Activated CD4-positive, alpha-beta memory T cell treated with anti-CD3 and anti-CD28 coated beads for 36 hours (primary cell): Measurements from ENCODE around the gene GPR18. TPM values are rescaled to one million over a fixed set of nuclear protein-coding genes. Genes with fewer than 3 reads are reported as not detected.
"Not testable (repeated sequence)": the region's sequence is repeated elsewhere in the genome, so short reads cannot be mapped to it uniquely, and the experiment has no call there.

ENCODE experiments used
- CTCF ChIA-PET: fragments of 350-600 bp; sonication (Branson Sonifier 250); formaldehyde crosslinking; loops from one replicate; lab custom pipeline; 2021; ENCODE audit warnings: antibody characterized with exemption, inconsistent platforms; lab: Charles Lee
- POLR2A ChIA-PET: fragments of 350-600 bp; sonication (Branson Sonifier 250); formaldehyde crosslinking; loops from one replicate; lab custom pipeline; 2021; ENCODE audit warnings: antibody characterized with exemption; lab: Charles Lee
- DNase-seq: peaks from one replicate; pipeline ENCODE4 v3.0.0-alpha.2; 2020
- H3K27ac Mint-ChIP-seq: one replicate; pipeline ENCODE4 v1.8.0; 2021; ENCODE audit warnings: mixed read lengths
- H3K27me3 Mint-ChIP-seq: one replicate; pipeline ENCODE4 v1.8.0; 2021; ENCODE audit warnings: mixed read lengths
- H3K36me3 Mint-ChIP-seq: one replicate; pipeline ENCODE4 v1.8.0; 2021; ENCODE audit warnings: mixed read lengths
- H3K4me1 Mint-ChIP-seq: one replicate; pipeline ENCODE4 v1.8.0; 2021; ENCODE audit warnings: low read depth, mixed read lengths
- H3K4me3 Mint-ChIP-seq: one replicate; pipeline ENCODE4 v1.8.0; 2021; ENCODE audit warnings: mild to moderate bottlenecking, mixed read lengths
- H3K9me3 Mint-ChIP-seq: one replicate; pipeline ENCODE4 v1.8.0; 2021; ENCODE audit warnings: mixed read lengths
- intact Hi-C: fragments of 100-400 bp; cut with micrococcal nuclease; formaldehyde crosslinking; loops from one replicate; pipeline ENCODE4 v1.15.1; 2023
- total RNA-seq, 2 experiments: library from RNA; stranded (reverse); gene quantifications; one replicate each; pipeline ENCODE4 v1.2.3, GENCODE V29; 2021

Gene GPR18
- total RNA-seq, 2 experiments from 2014 or later: 2.4 to 2.8 TPM

- Mint-ChIP-seq H3K36me3 (peaks cover 17% of the 10 kb centered on the region), H3K4me3 (peak overlapping the region; percentile 11), H3K9me3 (peaks cover 3% of the 10 kb centered on the region), H3K4me1 (peaks cover 88% of the 10 kb centered on the region), H3K27me3 (no peaks in the 10 kb centered on the region), H3K27ac (peak overlapping the region; percentile 75)
- POLR2A ChIA-PET: interaction anchor here (2.4 kb wide), 1 partner anchor 16 kb away, joined by 15 read pairs; no protein-coding TSS in a partner anchor
- intact Hi-C loops: loop anchor here (10.0 kb wide), 1 partner anchor 1454 kb away; the partner anchor contains the start of gene TMTC4
- CTCF ChIA-PET: interaction anchor here (3.4 kb wide), 1 partner anchor 46 kb away, joined by 20 read pairs; no protein-coding TSS in a partner anchor
- peak; percentile 37 for DNase-seq
These were observed 37.8 kb downstream of the GPR18 start for GRCh38 chr13:99220199-99220935.

DNA sequence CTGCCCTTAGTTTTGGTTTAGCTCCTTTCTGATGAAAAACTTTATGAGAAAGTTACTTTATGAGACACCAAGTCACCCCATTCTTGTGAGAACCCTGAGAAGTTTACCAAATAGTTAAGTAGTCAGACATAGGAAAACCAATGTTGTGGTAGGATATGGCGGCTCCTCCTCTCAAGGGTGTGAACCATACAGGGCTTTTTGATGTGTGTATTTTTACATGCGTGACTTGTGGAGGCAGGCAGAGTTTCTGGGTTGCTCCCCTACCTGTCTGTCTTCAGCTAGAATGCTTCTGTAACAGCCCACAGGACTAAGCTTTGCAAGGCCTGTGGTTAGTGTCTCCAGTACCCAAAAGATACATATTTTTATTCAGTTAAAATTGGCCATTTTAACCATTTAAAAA lies 39.2 kb downstream of the GPR18 start:
- POLR2A ChIA-PET: interaction anchor here (0.9 to 2.4 kb wide), 8 partner anchors 9 to 162 kb away, joined by 3 to 15 read pairs (median 5); partner anchors contain the start of gene UBAC2
- H3K4me3 Mint-ChIP-seq: peak overlapping the region; percentile 42
- H3K4me1 Mint-ChIP-seq: peaks cover 91% of the 10 kb centered on the region
- H3K36me3 Mint-ChIP-seq: peaks cover 17% of the 10 kb centered on the region
- DNase-seq: peak; percentile 77
- H3K9me3 Mint-ChIP-seq: peaks cover 3% of the 10 kb centered on the region
- no peaks in the 10 kb centered on the region for H3K27me3 Mint-ChIP-seq
- intact Hi-C loops: loop anchor here (1.0 to 5.0 kb wide), 6 partner anchors 9 to 283 kb away; partner anchors contain the start of genes GPR18 and TM9SF2
- H3K27ac Mint-ChIP-seq: peak overlapping the region; percentile 89
- CTCF ChIA-PET: interaction anchor here (1.1 to 3.4 kb wide), 8 partner anchors 11 to 48 kb away, joined by 3 to 20 read pairs (median 3); partner anchors contain the start of genes GPR18 and UBAC2

DNA sequence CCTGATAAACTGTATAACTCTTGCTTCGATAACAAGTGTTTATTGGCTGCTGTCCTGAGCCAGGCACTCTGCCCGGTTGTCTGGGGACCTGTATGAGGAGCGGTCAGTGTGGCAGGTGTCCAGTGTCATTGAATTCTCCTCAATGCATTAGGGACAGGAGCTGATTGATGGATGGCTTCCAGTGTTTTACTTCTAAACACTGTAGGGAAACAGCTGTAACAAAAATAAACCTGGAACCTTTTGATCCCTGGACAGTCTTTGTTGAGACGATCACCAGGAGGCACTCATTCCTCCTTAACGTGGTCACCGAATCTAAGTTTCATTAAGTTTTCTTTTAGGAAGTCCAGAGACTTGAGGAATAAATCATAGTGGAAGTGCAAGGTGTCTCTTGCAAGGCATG lies 39.6 kb downstream of the GPR18 start:
- ChIA-PET POLR2A (interaction anchor here (0.6 to 2.4 kb wide), 9 partner anchors 9 to 163 kb away, joined by 3 to 15 read pairs (median 5); partner anchors contain the start of gene UBAC2), CTCF (interaction anchor here (0.7 to 3.4 kb wide), 9 partner anchors 11 to 222 kb away, joined by 3 to 20 read pairs (median 3); partner anchors contain the start of genes GPR18 and UBAC2)
- intact Hi-C loops: loop anchor here (2.0 to 5.0 kb wide), 2 partner anchors 70 to 284 kb away; partner anchors contain the start of gene TM9SF2
- Mint-ChIP-seq H3K27ac (peak overlapping the region; percentile 89), H3K4me3 (peak overlapping the region; percentile 15), H3K27me3 (no peaks in the 10 kb centered on the region), H3K9me3 (peaks cover 3% of the 10 kb centered on the region), H3K4me1 (peaks cover 89% of the 10 kb centered on the region), H3K36me3 (peaks cover 17% of the 10 kb centered on the region)
- no peak for DNase-seq

GRCh38 chr13:99218126-99218525 lies 40.1 kb downstream of the GPR18 start:
- peak overlapping the region; percentile 15 for H3K4me3 Mint-ChIP-seq

DNA sequence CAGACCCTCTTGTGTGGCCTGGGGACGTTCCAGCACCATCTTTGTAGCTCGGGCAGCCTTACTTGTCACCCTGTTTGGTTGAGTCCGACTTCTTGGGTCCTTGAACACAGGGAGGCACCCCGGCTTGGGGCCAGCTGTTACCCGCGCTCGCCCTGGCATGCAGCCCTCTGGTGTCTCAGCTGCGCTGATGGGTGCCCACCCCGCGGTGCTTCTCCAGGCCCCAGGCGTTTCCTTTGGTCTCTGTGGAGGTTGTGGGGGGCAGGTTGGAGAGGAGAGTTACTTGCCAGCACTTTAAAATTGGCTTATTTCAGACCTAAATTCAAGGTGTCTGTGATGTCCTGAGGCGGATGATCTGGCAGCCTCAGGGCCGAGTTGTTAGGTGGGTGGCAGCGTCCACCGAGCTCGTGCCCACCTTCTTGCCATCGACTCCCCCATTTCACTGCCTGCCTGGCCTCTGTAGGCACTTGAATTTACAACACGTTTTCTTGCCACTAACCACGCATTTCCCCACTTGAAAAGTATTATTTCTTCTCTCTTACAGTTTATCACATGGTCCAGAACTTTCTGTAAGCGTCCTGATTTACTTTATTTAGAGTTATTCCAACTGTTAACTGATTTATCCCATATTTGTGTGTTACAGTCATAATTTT lies 40.6 kb downstream of the GPR18 start:
- POLR2A ChIA-PET: interaction anchor here (1.9 to 4.9 kb wide), 2 partner anchors 17 to 33 kb away, joined by 5 to 45 read pairs; partner anchors contain the start of gene UBAC2
- CTCF ChIA-PET: interaction anchor here (0.7 to 3.4 kb wide), 4 partner anchors 14 to 221 kb away, joined by 3 to 20 read pairs (median 4); no protein-coding TSS in a partner anchor
- intact Hi-C loops: loop anchor here (2.0 to 5.0 kb wide), 2 partner anchors 71 to 285 kb away; partner anchors contain the start of gene TM9SF2
- H3K4me1 Mint-ChIP-seq: peaks cover 81% of the 10 kb centered on the region
- H3K27me3 Mint-ChIP-seq: no peaks in the 10 kb centered on the region
- H3K9me3 Mint-ChIP-seq: no peaks in the 10 kb centered on the region
- H3K36me3 Mint-ChIP-seq: peaks cover 13% of the 10 kb centered on the region
- no peak for DNase-seq
- peak overlapping the region; percentile 33 for H3K4me3 Mint-ChIP-seq
- H3K27ac Mint-ChIP-seq: peak overlapping the region; percentile 63

More at GRCh38 chr13:99218126-99218525, 40.1 kb downstream of the GPR18 start:
- H3K27me3 Mint-ChIP-seq: no peaks in the 10 kb centered on the region
- ChIA-PET POLR2A (interaction anchor here (0.6 to 2.4 kb wide), 9 partner anchors 9 to 163 kb away, joined by 3 to 15 read pairs (median 5); partner anchors contain the start of gene UBAC2), CTCF (interaction anchor here (0.7 to 3.4 kb wide), 8 partner anchors 11 to 221 kb away, joined by 3 to 20 read pairs (median 3); partner anchors contain the start of genes GPR18 and UBAC2)
- peaks cover 85% of the 10 kb centered on the region for H3K4me1 Mint-ChIP-seq
- intact Hi-C loops: loop anchor here (2.0 to 5.0 kb wide), 2 partner anchors 71 to 284 kb away; partner anchors contain the start of gene TM9SF2
- DNase-seq: no peak
- H3K27ac Mint-ChIP-seq: peak overlapping the region; percentile 89
- peaks cover 2% of the 10 kb centered on the region for H3K9me3 Mint-ChIP-seq
- H3K36me3 Mint-ChIP-seq: peaks cover 15% of the 10 kb centered on the region

DNA sequence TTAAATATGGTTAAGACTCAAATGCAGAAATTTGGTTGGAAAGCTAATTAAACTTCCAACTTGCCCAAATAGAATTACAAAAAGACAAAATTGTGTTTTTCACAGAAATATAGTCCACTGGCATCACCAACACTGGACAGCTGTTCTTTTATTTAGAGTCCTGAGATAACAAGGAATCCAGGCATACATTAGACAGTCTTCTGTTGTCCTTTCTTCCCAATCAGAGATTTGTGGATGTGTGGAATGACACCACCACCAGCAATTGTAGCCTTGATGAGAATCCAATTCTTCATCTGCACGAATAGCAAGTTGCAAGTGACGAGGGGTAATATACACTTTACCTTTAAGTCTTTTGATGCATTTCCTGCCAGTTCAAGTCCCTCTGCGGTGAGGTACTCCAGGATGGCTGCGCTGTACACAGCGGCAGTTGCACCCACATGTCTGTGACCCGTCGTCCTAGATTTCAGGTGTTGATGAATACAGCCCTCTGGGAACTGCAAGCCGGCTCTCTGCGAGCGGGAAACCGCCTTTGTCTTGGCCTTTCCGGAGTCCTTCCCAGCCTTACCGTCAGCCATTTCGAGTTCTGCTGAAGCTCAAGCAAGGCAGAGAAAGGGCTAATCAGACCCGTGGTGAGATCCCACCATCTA lies 42.9 kb downstream of the GPR18 start:
- peak; percentile 82 for DNase-seq
- Mint-ChIP-seq H3K27me3 (no peaks in the 10 kb centered on the region), H3K27ac (peak overlapping the region; percentile 78), H3K4me1 (peaks cover 77% of the 10 kb centered on the region), H3K36me3 (peaks cover 13% of the 10 kb centered on the region), H3K4me3 (peak overlapping the region; percentile 78), H3K9me3 (no peaks in the 10 kb centered on the region)
- intact Hi-C loops: loop anchor here (2.0 to 5.0 kb wide), 4 partner anchors 43 to 287 kb away; partner anchors contain the start of genes GPR18 and TM9SF2
- ChIA-PET CTCF (interaction anchor here (0.6 to 2.1 kb wide), 10 partner anchors 10 to 147 kb away, joined by 3 to 15 read pairs (median 4); partner anchors contain the start of gene UBAC2), POLR2A (interaction anchor here (0.6 to 4.9 kb wide), 4 partner anchors 11 to 164 kb away, joined by 3 to 45 read pairs (median 13); partner anchors contain the start of gene UBAC2)

DNA sequence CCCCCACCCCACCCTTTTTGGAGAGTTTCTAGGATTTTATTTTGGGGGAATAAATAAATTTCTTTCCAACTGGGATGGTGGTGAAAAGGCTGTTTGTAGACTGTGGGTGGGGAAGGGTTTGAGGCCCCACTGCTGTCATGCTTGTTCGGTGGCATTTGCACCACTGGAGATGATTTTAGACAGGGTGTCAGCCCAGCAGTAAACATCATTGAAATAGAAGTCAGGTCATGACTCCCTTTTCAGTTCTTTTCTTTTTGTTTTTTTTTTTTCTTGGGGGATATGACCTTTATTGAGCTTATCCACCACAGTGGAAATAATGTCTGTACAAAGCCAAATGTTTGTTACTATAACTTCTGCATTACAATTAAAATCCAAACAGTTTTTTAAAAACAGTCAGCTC lies 43.4 kb downstream of the GPR18 start:
- H3K4me1 Mint-ChIP-seq: peaks cover 79% of the 10 kb centered on the region
- H3K4me3 Mint-ChIP-seq: peak overlapping the region; percentile 78
- POLR2A ChIA-PET: interaction anchor here (0.6 to 4.9 kb wide), 7 partner anchors 8 to 163 kb away, joined by 3 to 45 read pairs (median 4); partner anchors contain the start of gene UBAC2
- no peaks in the 10 kb centered on the region for H3K9me3 Mint-ChIP-seq
- intact Hi-C loops: loop anchor here (1.0 to 5.0 kb wide), 8 partner anchors 10 to 288 kb away; partner anchors contain the start of genes GPR18 and TM9SF2
- CTCF ChIA-PET: interaction anchor here (0.6 to 2.1 kb wide), 10 partner anchors 10 to 1213 kb away, joined by 3 to 15 read pairs (median 4); partner anchors contain the start of gene UBAC2
- H3K27me3 Mint-ChIP-seq: no peaks in the 10 kb centered on the region
- H3K36me3 Mint-ChIP-seq: peaks cover 13% of the 10 kb centered on the region
- H3K27ac Mint-ChIP-seq: peak overlapping the region; percentile 78
- peak; percentile 39 for DNase-seq

GRCh38 chr13:99214232-99214631 lies 43.9 kb downstream of the GPR18 start:
- H3K36me3 Mint-ChIP-seq: peaks cover 13% of the 10 kb centered on the region
- H3K9me3 Mint-ChIP-seq: no peaks in the 10 kb centered on the region
- H3K4me3 Mint-ChIP-seq: peak overlapping the region; percentile 78
- DNase-seq: peak; percentile 84
- H3K4me1 Mint-ChIP-seq: peaks cover 78% of the 10 kb centered on the region
- ChIA-PET POLR2A (interaction anchor here (0.7 to 4.9 kb wide), 6 partner anchors 8 to 82 kb away, joined by 3 to 45 read pairs (median 4); partner anchors contain the start of gene UBAC2), CTCF (interaction anchor here (0.6 to 2.1 kb wide), 9 partner anchors 9 to 1213 kb away, joined by 3 to 15 read pairs (median 4); partner anchors contain the start of gene UBAC2)
- no peaks in the 10 kb centered on the region for H3K27me3 Mint-ChIP-seq
- peak overlapping the region; percentile 78 for H3K27ac Mint-ChIP-seq
- intact Hi-C loops: loop anchor here (1.0 to 2.0 kb wide), 7 partner anchors 10 to 219 kb away; partner anchors contain the start of gene GPR18

DNA sequence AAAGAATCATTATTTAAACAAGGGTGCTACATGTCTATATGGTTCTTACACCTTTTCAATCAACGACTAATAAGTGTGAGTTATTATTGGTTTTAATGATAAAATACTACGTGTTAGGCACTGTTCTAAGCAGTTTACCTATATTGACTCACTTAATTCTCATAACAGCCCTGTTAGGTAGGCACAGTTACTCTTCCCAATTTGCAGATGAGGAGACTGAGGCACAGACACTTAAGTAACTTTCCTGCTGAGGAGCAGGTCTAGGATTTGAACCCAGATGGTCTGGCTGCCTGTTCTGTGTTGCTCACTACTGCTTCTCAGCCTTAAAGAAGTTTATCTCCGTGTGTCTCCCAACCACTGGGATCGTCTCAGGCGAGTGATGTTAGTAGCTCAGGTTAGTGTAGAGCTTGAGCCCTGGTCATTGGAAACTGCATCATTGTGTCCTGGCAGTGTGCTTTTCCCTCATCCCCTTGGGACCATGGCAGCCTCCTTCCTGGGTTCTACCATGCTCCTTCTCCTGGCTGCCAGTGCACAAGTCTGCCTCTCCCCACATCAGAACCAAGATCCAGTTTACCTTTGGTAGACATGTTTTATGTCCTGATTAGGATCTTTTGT lies 46.7 kb downstream of the GPR18 start:
- DNase-seq: no peak
- intact Hi-C loops: no loop called here
- H3K27me3 Mint-ChIP-seq: no peaks in the 10 kb centered on the region
- no peak overlapping the region for H3K27ac Mint-ChIP-seq
- H3K9me3 Mint-ChIP-seq: no peaks in the 10 kb centered on the region
- CTCF ChIA-PET: interaction anchor here (0.5 to 1.5 kb wide), 2 partner anchors 58 to 696 kb away, joined by 3 to 5 read pairs; no protein-coding TSS in a partner anchor
- H3K36me3 Mint-ChIP-seq: peaks cover 20% of the 10 kb centered on the region
- no peak overlapping the region for H3K4me3 Mint-ChIP-seq
- POLR2A ChIA-PET: no interaction called here
- peaks cover 77% of the 10 kb centered on the region for H3K4me1 Mint-ChIP-seq

DNA sequence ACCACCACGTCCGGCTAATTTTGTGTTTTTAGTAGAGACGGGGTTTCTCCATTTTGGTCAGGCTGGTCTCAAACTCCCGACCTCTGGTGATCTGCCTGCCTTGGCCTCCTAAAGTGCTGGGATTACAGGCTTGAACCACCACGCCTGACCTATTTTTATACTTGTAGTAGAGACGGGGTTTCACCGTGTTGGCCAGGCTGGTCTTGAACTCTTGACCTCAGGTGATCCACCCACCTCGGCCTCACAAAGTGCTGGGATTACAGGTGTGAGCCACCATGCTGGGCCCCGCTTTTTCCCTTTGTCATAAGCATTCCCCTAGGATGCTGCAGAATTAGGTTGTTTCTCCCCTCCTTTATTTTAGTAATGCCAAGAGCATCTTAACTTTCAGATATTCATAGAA lies 47.6 kb downstream of the GPR18 start:
- intact Hi-C loops, H3K27me3 Mint-ChIP-seq, H3K27ac Mint-ChIP-seq, POLR2A ChIA-PET, CTCF ChIA-PET, DNase-seq, H3K4me3 Mint-ChIP-seq, H3K9me3 Mint-ChIP-seq: not testable (repeated sequence)
- Mint-ChIP-seq H3K4me1 (peaks cover 78% of the 10 kb centered on the region), H3K36me3 (peaks cover 27% of the 10 kb centered on the region)
